Activated B cell treated with CpG ODN at 0.5 μM for 24 hours (primary cell): Measurements from ENCODE around the gene OSBPL2. TPM values are rescaled to one million over a fixed set of nuclear protein-coding genes. Genes with fewer than 3 reads are reported as not detected.
A peak's percentile ranks its signal among the peaks of the same experiment; 100 is the strongest.

Experiments used
- ATAC-seq: fragments of 200-7000 bp; cut with Tn5 transposase; one replicate; pipeline ENCODE4 v1.10.0; 2021; ENCODE audit warnings: low read depth, mild to moderate bottlenecking, moderate library complexity
- CTCF ChIA-PET: fragments of 350-600 bp; sonication (Branson Sonifier 250); formaldehyde crosslinking; loops from one replicate; lab custom pipeline; 2021; ENCODE audit warnings: antibody characterized with exemption; lab: Charles Lee
- POLR2A ChIA-PET: fragments of 350-600 bp; sonication (Branson Sonifier 250); formaldehyde crosslinking; loops from one replicate; lab custom pipeline; 2021; ENCODE audit warnings: antibody characterized with exemption; lab: Charles Lee
- DNase-seq: peaks from one replicate; pipeline ENCODE4 v3.0.0; 2022
- H3K27ac Mint-ChIP-seq: one replicate; pipeline ENCODE4 v1.8.0; 2020; ENCODE audit warnings: mixed read lengths
- H3K27me3 Mint-ChIP-seq: one replicate; pipeline ENCODE4 v1.8.0; 2021; ENCODE audit warnings: mixed read lengths
- H3K36me3 Mint-ChIP-seq: one replicate; pipeline ENCODE4 v1.8.0; 2021; ENCODE audit warnings: low read depth, mixed read lengths
- H3K4me1 Mint-ChIP-seq: one replicate; pipeline ENCODE4 v1.8.0; 2021; ENCODE audit warnings: mixed read lengths
- H3K4me3 Mint-ChIP-seq: one replicate; pipeline ENCODE4 v1.8.0; 2020; ENCODE audit warnings: mild to moderate bottlenecking, mixed read lengths
- H3K9me3 Mint-ChIP-seq: one replicate; pipeline ENCODE4 v1.8.0; 2020; ENCODE audit warnings: mixed read lengths
- intact Hi-C: fragments of 100-400 bp; cut with micrococcal nuclease; formaldehyde crosslinking; loops from one replicate; pipeline ENCODE4 v1.15.1; 2024
- total RNA-seq: library from RNA; stranded (reverse); gene quantifications from 2 replicates; pipeline ENCODE4 v1.2.3, GENCODE V29; 2022
- TF ChIP-seq, protein P1 (sequence below): fragments of 200-600 bp; IDR thresholded peaks from one replicate; pipeline ENCODE4 v1.8.0; 2022; ENCODE audit warnings: antibody characterized with exemption, mild to moderate bottlenecking

The OSBPL2 gene
- total RNA-seq, 1 donor from 2014 or later: 43.0 TPM

DNA sequence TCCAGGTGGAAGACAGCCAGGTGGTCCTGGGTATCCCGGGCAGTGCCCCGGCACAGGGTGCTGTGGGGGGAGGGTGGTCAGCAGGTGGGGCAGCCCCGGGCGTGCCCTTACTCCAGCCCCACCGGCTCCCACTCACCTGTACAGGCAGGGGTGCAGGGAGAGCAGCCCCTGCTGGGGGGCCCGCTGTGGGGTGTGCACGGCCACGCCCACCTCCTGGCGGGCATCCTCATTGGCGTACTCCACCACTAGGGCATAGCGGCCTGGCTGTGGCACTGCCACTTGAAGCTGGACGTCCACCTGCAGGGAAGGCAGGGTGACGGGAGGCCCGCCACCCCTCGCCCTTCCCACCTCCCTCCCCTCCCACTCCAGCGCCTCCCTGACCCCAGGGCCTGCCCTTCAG, 94.1 kb downstream of the OSBPL2 start:
- Mint-ChIP-seq H3K4me1 (peaks cover 22% of the 10 kb centered on the region), H3K36me3 (peaks cover 9% of the 10 kb centered on the region), H3K27ac (no peak overlapping the region), H3K4me3 (no peak overlapping the region), H3K9me3 (no peaks in the 10 kb centered on the region), H3K27me3 (no peaks in the 10 kb centered on the region)
- intact Hi-C loops: no loop called here
- TF ChIP-seq, protein P1, sequence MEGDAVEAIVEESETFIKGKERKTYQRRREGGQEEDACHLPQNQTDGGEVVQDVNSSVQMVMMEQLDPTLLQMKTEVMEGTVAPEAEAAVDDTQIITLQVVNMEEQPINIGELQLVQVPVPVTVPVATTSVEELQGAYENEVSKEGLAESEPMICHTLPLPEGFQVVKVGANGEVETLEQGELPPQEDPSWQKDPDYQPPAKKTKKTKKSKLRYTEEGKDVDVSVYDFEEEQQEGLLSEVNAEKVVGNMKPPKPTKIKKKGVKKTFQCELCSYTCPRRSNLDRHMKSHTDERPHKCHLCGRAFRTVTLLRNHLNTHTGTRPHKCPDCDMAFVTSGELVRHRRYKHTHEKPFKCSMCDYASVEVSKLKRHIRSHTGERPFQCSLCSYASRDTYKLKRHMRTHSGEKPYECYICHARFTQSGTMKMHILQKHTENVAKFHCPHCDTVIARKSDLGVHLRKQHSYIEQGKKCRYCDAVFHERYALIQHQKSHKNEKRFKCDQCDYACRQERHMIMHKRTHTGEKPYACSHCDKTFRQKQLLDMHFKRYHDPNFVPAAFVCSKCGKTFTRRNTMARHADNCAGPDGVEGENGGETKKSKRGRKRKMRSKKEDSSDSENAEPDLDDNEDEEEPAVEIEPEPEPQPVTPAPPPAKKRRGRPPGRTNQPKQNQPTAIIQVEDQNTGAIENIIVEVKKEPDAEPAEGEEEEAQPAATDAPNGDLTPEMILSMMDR: no peak
- ATAC-seq (no peak), DNase-seq (no peak)
- ChIA-PET POLR2A (no interaction called here), CTCF (no interaction called here)

DNA sequence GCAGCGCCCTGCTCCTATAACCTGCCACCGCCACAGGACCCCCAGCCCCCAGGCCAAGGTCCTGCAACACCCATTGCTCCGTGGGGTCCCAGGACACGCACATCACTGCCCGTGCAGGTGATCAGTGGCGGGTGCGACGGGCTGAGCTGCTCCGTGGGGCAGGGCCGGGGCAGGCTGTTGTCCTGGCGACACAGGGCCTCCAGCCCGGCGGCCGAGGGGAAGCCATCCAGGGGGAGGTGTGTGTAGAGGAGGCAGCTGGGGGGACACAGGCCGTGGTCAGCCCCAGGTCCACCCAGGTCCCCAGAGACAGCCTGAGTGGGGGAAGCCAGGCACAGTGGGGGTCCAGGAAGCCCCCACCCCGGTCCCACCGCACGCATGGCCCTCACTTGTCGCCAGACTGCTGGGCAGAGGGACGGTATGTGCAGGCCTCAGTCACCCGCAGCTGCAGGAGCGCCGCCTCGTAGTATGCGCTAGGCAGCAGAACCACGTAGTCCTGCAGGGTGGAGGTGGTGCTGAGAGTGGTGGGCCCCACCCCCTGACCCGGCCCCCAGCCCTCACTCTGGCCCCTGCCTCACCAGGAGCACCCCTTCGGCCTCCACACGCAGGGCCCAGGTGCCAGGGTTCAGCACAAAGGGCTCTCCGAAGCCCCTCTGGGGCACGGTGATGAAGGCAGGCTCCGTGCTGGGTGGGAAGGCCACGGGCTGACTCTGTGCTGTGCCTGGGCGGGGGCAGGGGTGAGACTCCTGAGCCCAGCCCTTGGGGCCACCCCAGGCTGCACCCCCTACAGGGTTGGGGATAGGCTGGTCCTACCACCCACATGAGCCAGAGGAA, 94.9 kb downstream of the OSBPL2 start:
- H3K4me1 Mint-ChIP-seq: peaks cover 30% of the 10 kb centered on the region

DNA sequence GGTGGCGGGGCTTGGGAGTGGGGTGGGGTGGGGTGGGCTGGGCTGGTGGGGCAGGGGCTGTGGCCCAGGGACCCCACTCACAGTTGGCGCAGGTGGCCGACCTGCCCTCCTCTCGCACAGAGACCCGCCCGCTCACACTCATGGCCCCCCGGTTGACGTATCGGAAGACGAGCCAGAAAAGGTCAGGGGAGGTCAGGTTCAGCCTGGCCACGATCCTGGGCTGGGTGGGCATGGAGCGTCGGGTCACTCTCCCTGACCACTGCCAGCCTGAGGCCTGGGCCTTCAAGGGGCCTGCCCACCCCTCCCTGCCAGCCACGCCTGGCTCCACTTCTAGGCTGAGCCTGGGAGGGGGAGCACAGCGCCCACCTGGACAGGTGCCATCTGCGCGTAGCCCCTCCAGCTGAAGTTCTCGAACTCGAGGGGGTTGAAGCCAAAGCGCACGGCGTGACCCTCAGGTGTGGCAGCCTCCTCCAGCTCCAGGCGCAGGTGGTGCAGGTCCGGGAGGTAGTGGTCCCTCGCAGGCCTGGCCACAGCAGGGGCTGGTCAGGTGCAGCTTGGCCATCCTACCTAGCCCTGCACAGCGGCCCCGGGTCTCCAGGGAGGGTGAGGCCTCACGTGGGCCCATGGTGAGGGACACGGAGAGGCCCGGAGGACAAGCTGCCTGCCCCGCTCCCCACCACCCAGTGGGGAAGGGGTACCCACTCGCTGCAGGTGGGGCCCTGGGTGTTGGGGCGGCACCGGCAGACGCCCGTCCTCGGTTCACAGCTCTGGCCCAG, 95.7 kb downstream of the OSBPL2 start:
- ChIA-PET POLR2A (interaction anchor here (0.6 kb wide), 1 partner anchor 22 kb away, joined by 3 read pairs; no protein-coding TSS in a partner anchor), CTCF (no interaction called here)
- no peak for ATAC-seq
- intact Hi-C loops: no loop called here
- no peak overlapping the region for H3K4me3 Mint-ChIP-seq
- H3K27ac Mint-ChIP-seq: no peak overlapping the region
- peaks cover 7% of the 10 kb centered on the region for H3K36me3 Mint-ChIP-seq
- TF ChIP-seq, protein P1: no peak
- no peaks in the 10 kb centered on the region for H3K27me3 Mint-ChIP-seq
- DNase-seq: no peak
- peaks cover 38% of the 10 kb centered on the region for H3K4me1 Mint-ChIP-seq
- no peaks in the 10 kb centered on the region for H3K9me3 Mint-ChIP-seq

More for the DNA sequence above, 94.9 kb downstream of the OSBPL2 start:
- Mint-ChIP-seq H3K27ac (no peak overlapping the region), H3K4me3 (no peak overlapping the region), H3K36me3 (peaks cover 7% of the 10 kb centered on the region), H3K9me3 (no peaks in the 10 kb centered on the region), H3K27me3 (no peaks in the 10 kb centered on the region)
- TF ChIP-seq, protein P1: no peak
- ChIA-PET POLR2A (no interaction called here), CTCF (no interaction called here)
- ATAC-seq (no peak), DNase-seq (no peak)
- intact Hi-C loops: no loop called here

GRCh38 chr20:62334881-62335280, 96.6 kb downstream of the OSBPL2 start:
- ATAC-seq: no peak
- Mint-ChIP-seq H3K27ac (no peak overlapping the region), H3K9me3 (no peaks in the 10 kb centered on the region), H3K27me3 (no peaks in the 10 kb centered on the region), H3K4me3 (no peak overlapping the region), H3K4me1 (peaks cover 46% of the 10 kb centered on the region), H3K36me3 (peaks cover 6% of the 10 kb centered on the region)
- CTCF ChIA-PET: no interaction called here
- POLR2A ChIA-PET: no interaction called here
- DNase-seq: no peak
- TF ChIP-seq, protein P1: no peak
- intact Hi-C loops: no loop called here

DNA sequence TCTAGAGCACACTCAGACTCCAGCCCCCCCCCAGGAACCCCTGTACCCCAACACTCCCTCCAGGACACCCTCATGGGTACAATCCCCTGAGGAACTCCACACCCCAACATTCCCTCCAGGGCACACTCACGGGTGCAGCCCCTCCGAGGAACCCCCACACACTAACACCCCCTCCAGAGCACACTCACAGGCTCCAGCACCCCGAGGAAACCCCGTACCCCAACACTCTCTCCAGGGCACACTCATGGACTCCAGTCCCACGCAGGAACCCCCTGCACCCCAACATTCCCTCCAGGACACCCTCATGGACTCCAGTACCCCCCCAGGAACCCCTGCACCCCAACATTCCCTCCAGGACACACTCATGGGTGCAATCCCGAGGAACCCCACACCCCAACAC, 97.2 kb downstream of the OSBPL2 start:
- ChIA-PET CTCF (no interaction called here), POLR2A (no interaction called here)
- Mint-ChIP-seq H3K4me3 (no peak overlapping the region), H3K27ac (peak overlapping the region; percentile 50), H3K27me3 (no peaks in the 10 kb centered on the region), H3K4me1 (peaks cover 53% of the 10 kb centered on the region), H3K36me3 (peaks cover 5% of the 10 kb centered on the region), H3K9me3 (no peaks in the 10 kb centered on the region)
- no peak for DNase-seq
- intact Hi-C loops: no loop called here
- ATAC-seq: no peak
- TF ChIP-seq, protein P1: no peak
